Stimulated activated CD8-positive, alpha-beta memory T cell treated with anti-CD3 and anti-CD28 coated beads, Interleukin-12 subunit alpha, Interleukin-12 subunit beta, amount 100 ng/mL, for 24 hours (primary cell): ENCODE results near the gene CDS2.

Source experiments
- DNase-seq: peaks from one replicate; pipeline ENCODE4 v3.0.0-alpha.2; 2020; ENCODE audit errors: extremely low read depth

The CDS2 gene

DNA sequence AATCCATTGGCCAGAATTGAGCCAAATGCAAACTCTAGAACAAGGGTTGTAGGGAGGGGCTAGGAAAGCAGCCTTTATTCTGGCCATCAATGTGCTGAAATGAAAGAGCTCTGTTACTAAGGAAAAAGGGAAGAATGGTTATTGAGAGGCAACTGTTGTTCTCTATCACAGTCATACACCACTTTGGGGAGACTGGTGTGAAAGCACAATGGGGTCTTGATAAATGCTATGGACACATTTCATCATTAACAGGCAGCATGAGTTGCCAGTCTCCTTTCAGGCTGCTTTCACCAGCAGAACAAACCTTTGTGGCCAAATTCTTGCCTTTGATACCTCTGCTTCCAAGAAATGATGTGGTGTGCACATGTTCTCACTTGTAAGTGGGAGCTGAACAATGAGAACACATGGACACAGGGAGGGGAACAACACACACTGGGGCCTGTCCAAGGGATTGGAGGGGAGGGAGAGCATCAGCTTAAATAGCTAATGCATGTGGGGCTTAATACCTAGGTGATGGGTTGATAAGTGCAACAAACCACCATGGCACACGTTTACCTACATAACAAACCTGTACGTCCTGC is 86.2 kb downstream of the CDS2 start:
- no peak for DNase-seq

- no peak for DNase-seq
Observed at GRCh38 chr20:5214826-5215225, 88.0 kb downstream of the CDS2 start.

DNA sequence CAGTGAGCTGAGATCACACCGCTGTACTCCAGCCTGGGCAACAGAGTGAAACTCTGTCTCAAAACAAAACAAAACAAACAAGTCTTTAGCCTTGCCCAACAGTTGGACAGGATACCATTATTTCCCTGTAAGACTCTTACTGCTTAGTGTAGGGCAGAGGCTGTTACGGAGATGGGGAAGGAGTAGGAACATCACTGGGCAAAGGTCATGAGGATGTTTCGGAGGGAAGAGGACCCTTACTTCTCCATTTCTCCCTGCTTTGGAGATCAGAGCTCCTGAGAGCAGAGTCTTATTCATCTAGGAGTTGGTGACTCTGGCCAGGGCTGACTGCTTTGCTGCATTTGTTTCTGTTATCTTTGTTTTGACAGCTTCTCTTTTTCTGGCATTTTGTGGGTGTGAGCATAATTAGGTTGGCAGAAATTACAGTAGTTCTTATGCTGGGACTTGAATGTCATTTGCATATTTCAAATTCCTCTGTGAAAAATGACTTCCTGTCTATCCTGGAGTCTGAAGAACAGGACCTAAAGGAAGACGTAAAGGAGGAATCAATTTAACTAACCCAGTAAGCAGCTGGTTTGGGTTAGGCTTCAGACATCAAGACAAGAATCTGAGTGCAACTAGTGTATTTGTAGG is 89.0 kb downstream of the CDS2 start:
- no peak for DNase-seq

DNA sequence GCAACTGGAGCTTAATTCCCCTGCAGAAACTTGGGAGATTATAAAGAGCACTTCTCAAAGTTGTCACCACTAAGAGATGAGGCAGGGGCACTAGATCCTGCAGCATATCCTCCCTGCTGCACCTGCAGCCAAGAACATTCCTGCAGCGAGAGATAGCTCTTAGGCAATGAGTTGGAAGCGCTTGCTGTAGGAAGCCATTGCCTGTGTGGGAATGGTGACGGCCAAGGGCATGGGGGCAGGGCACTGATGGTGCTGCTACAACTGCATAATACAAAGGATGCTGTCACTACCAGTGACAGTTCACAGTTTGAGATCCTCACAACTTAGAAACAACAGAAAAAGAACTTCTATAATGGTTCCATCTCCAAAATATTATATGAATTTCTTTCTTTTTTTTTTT is 89.9 kb downstream of the CDS2 start:
- no peak for DNase-seq

DNA sequence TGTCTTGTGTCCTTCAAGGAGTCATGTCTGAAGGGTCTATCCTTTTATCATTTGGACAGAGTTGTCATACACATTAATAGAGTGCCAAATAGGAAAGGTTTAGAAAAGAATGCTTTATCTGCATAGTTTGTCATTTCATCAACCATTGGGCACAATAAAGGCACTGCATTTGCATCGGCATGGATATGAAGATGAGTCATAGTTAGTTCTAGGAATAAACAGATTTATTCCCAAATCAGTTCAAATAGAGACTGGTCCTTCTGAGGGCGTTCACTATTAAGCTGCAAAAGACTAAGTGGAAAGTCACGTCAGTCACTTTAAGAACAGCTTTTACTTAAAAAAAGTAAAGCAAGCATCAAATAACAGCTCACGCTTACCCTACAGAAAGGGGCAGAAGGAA is 90.8 kb downstream of the CDS2 start:
- DNase-seq = no peak

DNA sequence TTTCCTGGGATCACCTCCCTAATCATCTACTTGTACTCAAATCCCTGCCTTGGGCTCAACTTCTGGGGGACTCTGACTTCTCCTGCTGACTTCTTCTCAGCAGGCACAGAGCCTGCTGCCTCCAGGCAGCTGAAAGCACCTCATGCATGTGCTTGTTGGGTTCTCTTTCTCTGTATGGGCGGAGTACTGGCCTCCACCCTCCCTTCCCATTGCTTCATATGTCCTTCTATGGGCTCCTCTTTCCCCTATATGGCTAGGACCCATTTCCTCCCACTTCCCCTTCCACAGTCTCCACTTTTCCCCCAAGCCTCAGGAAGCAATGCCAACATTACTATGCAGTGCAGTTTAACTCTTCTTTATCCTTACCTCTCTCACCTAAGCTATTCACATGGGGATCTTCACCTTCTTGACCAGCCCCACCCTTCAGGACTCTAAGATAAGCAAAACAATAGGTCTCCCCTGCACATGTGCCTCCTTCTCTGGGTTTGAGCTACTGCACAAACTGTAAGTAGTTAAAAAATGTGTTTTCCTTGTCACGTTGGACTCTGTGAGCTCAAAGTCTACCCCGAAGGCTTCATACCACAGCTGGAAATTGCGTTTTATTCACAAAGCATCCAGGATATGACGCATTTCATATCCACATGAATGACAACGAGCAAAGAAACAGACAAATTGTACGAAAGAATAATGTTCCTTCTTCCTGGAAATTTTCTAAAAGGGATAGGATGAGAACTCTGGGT is 93.7 kb downstream of the CDS2 start:
- no peak for DNase-seq

- no peak for DNase-seq
Observed at GRCh38 chr20:5221061-5221430, 94.2 kb downstream of the CDS2 start.

- no peak for DNase-seq
Observed at GRCh38 chr20:5222919-5223634, 96.3 kb downstream of the CDS2 start.

DNA sequence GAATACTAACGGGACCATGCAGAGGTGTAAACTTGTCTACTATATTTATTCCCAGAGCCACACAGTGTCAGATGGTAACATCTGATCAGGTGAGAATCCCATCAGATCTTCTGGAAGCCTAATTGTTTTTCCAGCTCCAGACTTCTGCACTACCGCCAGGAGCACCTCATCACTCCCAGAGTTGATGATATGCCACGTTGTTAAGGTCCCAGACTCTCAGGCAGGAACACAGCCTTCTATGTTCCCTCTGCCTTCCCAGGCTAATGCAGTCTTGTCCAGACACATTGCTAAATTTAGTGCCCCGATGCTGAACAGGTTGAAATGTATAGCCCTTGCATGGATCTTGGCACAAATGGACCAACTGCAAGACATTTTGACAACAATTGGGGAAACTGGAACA is 103.7 kb downstream of the CDS2 start:
- no peak for DNase-seq

- no peak for DNase-seq
Observed at GRCh38 chr20:5234158-5234557, 107.3 kb downstream of the CDS2 start.

DNA sequence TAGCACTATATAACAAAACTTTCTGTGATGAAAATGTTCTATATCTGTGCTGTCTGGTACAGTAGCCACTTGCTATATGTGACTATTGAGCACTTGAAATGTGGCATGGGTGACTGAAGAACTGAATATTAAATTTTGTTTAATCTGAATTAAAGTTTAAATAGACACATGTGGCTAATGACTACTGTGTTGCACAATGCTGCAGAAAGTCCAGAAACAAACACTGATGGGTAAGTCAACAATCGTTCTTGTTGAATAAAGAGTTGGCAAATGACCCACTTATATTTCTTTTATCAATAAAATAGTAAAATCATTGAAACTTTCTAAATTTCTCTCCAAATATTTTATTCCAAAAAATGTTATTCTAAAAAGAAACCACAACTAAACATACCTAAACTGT is 108.2 kb downstream of the CDS2 start:
- no peak for DNase-seq
